HG02798 (cell line): Measurements from ENCODE around the gene ENOX2.
"Not testable (repeated sequence)": the region's sequence is repeated elsewhere in the genome, so short reads cannot be mapped to it uniquely, and the experiment has no call there.

ENCODE experiments used
- ATAC-seq: cut with Tn5 transposase; IDR thresholded peaks from one replicate; pipeline ENCODE4 v1.9.1; 2021; ENCODE audit warnings: mild to moderate bottlenecking; ENCODE audit not compliant: unreplicated experiment, poor library complexity

The ENOX2 gene

GRCh38 chrX:130829526-130830515, 73.2 kb downstream of the ENOX2 start:
- ATAC-seq = no peak

- no peak for ATAC-seq
These were observed 74.4 kb downstream of the ENOX2 start for GRCh38 chrX:130828641-130829040.

- no peak for ATAC-seq
These were observed 75.4 kb downstream of the ENOX2 start for GRCh38 chrX:130827648-130828047.

GRCh38 chrX:130826249-130826648, 76.8 kb downstream of the ENOX2 start:
- no peak for ATAC-seq

GRCh38 chrX:130825525-130825924, 77.5 kb downstream of the ENOX2 start:
- ATAC-seq = no peak

GRCh38 chrX:130819367-130819766, 83.6 kb downstream of the ENOX2 start:
- ATAC-seq = not testable (repeated sequence)

- ATAC-seq = not testable (repeated sequence)
These were observed 89.1 kb downstream of the ENOX2 start for GRCh38 chrX:130813932-130814331.

GRCh38 chrX:130810561-130810960, 92.4 kb downstream of the ENOX2 start:
- ATAC-seq = no peak

GRCh38 chrX:130805903-130806302, 97.1 kb downstream of the ENOX2 start:
- no peak for ATAC-seq

- ATAC-seq = no peak
These were observed 99.5 kb downstream of the ENOX2 start for GRCh38 chrX:130803537-130803936.

GRCh38 chrX:130801901-130802300, 101.1 kb downstream of the ENOX2 start:
- ATAC-seq = no peak

- no peak for ATAC-seq
These were observed 103.6 kb downstream of the ENOX2 start for GRCh38 chrX:130799393-130799792.

GRCh38 chrX:130793975-130794374, 109.0 kb downstream of the ENOX2 start:
- no peak for ATAC-seq

- ATAC-seq = not testable (repeated sequence)
These were observed 111.1 kb downstream of the ENOX2 start for GRCh38 chrX:130791870-130792269.

GRCh38 chrX:130789793-130790192, 113.2 kb downstream of the ENOX2 start:
- ATAC-seq = no peak

GRCh38 chrX:130788786-130789581, 114.0 kb downstream of the ENOX2 start:
- no peak for ATAC-seq

GRCh38 chrX:130786030-130786429, 117.0 kb downstream of the ENOX2 start:
- ATAC-seq = no peak

GRCh38 chrX:130778773-130779172, 124.2 kb downstream of the ENOX2 start:
- ATAC-seq = no peak

GRCh38 chrX:130775849-130776248, 127.2 kb downstream of the ENOX2 start:
- no peak for ATAC-seq

GRCh38 chrX:130772776-130773143, 130.2 kb downstream of the ENOX2 start:
- ATAC-seq = no peak

GRCh38 chrX:130772105-130772775, 130.8 kb downstream of the ENOX2 start:
- ATAC-seq = no peak
